HG02884 (cell line): ENCODE measurements around the gene SLC25A15.
"Not testable (repeated sequence)": the region's sequence is repeated elsewhere in the genome, so short reads cannot be mapped to it uniquely, and the experiment has no call there.

Experiments
- ATAC-seq: cut with Tn5 transposase; IDR thresholded peaks from one replicate; pipeline ENCODE4 v1.9.1; 2021; ENCODE audit warnings: mild to moderate bottlenecking, moderate library complexity; ENCODE audit not compliant: unreplicated experiment

SLC25A15 gene

GRCh38 chr13:40812102-40812501 lies 22.7 kb downstream of the SLC25A15 start:
- ATAC-seq: no peak

- ATAC-seq: no peak
Observed at GRCh38 chr13:40812724-40813445, 23.5 kb downstream of the SLC25A15 start.

DNA sequence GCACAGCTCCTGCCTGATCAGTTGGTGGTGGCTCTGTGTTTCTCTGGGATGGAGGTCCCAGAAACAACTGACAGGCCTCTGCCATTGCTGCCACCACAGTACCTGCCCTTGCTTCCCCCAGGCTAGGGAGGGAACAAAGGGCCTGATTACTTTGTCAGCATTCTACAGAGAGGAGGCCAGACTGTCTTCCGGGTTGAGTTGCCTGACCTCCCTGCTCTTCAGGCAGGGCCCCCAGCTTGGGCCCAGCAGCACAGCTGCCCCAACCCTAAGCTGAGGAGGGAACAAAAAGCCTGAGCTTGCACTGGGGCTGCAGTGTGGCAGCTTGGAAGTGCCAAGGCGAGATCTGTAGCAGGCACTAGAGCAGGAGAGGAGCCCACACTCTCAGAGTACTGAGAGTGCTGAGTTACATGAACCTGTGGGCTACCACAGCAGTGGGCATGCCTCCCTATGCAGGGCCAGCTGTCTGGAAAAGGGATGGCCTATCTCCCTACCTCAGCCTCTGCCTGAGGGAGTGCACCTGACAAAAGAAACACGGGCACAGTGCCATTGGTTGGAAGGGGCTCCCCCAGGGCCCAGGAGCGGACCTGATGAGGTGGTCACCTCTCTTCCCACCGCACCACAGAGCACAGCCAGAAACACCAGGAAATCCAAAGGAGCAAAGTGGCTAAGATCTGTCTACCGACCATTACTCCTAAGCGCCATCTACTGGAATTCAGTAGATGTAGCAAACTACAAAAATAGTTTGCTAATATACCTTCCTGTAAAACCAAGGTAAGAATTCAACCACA lies 24.4 kb downstream of the SLC25A15 start:
- ATAC-seq: no peak

DNA sequence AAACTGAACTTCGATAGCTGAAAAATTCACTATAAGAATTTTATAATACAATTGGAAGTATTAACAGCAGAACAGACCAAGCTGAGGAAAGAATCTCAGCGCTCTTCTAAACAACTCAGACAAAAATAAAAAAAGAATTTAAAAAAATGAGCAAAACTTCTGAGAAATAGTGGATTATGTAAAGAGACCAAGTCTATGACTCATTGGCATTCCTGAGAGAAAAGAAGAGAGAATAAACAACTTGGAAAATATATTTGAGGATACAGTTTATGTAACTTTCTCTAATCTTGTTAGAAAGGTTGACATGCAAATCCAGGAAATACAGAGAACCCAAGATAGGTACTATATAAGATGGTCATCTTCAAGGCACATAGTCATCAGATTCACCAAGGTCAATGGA lies 25.4 kb downstream of the SLC25A15 start:
- ATAC-seq: no peak

DNA sequence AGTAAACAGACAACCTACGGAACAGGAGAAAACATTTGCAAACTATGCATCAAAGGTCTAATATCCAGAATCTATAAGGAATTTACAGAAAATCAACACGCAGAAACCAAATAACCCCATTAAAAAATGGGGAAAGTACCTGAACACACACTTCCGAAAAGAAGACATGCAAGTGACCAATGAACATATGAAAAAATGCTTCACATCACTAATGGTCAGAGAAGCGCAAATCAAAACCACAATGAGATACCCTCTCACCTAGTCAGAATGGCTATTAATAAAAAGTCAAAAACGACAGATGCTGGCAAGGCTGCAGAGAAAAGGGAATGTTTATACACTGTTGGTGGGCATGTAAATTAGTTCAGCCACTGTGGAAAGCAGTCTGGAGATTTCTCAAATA lies 29.5 kb downstream of the SLC25A15 start:
- ATAC-seq: no peak

DNA sequence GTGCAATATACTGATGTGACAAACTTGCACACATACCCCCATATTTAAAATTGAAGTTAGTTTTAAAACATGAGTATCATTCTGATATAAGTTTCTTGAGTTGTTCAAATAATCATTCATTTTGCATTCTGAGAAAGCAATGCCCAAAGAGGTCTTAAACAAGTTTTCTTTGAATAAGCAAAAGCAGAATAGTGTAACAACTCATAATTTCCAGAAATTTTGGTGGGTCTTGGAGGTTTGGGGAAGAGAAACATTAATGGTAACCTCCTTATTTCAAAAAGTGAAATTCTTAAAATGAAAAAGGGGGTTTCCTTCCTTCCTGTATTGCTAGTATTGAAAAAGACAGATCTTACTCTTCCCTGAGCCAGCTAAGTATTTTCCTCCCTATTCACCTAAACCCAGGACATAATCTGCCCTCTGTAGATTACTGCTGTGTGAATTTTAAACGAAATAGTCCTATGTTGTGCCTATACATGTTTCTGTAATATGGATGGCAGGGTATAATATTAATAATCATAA lies 30.4 kb downstream of the SLC25A15 start:
- ATAC-seq: no peak

- ATAC-seq: not testable (repeated sequence)
Observed at GRCh38 chr13:40839725-40840124, 50.3 kb downstream of the SLC25A15 start.

GRCh38 chr13:40840955-40841354 lies 51.5 kb downstream of the SLC25A15 start:
- ATAC-seq: not testable (repeated sequence)
